ENCODE measurements around the gene SPECC1L. TPM values are rescaled to one million over a fixed set of nuclear protein-coding genes. Genes with fewer than 3 reads are reported as not detected.

SPECC1L gene
- total RNA-seq, 1 donor from 2014 or later: 79.5 TPM

DNA sequence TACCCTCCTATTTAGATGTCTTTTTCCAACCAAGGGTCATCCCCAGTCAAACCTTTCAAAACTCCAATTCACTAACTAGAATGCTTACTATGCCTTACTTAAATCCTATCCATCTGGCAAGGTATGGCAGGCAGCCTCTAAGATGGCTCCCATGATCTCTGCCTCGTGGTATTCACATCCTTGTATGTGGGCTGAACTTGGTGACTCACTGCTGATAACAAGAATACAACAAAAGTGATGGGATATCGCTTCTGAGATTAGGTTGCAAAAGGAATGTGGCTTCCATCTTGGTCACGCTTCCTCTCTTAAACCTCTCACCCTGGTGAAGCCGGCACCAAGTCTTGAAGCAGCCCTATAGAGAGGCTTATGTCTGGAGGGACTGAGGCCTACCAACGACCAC is 194.9 kb downstream of the SPECC1L start:
- no peak for DNase-seq (ENCODE audit: extremely low spot score, unreplicated experiment)
- peaks cover 29% of the 10 kb centered on the region for H3K4me1 Mint-ChIP-seq (ENCODE audit: unreplicated experiment)
- no peaks in the 10 kb centered on the region for H3K9me3 Mint-ChIP-seq (ENCODE audit: unreplicated experiment)
- H3K36me3 Mint-ChIP-seq (ENCODE audit: unreplicated experiment): no peaks in the 10 kb centered on the region
- TF ChIP-seq, protein P1, sequence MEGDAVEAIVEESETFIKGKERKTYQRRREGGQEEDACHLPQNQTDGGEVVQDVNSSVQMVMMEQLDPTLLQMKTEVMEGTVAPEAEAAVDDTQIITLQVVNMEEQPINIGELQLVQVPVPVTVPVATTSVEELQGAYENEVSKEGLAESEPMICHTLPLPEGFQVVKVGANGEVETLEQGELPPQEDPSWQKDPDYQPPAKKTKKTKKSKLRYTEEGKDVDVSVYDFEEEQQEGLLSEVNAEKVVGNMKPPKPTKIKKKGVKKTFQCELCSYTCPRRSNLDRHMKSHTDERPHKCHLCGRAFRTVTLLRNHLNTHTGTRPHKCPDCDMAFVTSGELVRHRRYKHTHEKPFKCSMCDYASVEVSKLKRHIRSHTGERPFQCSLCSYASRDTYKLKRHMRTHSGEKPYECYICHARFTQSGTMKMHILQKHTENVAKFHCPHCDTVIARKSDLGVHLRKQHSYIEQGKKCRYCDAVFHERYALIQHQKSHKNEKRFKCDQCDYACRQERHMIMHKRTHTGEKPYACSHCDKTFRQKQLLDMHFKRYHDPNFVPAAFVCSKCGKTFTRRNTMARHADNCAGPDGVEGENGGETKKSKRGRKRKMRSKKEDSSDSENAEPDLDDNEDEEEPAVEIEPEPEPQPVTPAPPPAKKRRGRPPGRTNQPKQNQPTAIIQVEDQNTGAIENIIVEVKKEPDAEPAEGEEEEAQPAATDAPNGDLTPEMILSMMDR (IDR thresholded peaks at IDR 0.05): no peak
- H3K27ac Mint-ChIP-seq (ENCODE audit: unreplicated experiment): no peak overlapping the region
- no peaks in the 10 kb centered on the region for H3K27me3 Mint-ChIP-seq (ENCODE audit: unreplicated experiment)
- no peak overlapping the region for H3K4me3 Mint-ChIP-seq (ENCODE audit: unreplicated experiment)

DNA sequence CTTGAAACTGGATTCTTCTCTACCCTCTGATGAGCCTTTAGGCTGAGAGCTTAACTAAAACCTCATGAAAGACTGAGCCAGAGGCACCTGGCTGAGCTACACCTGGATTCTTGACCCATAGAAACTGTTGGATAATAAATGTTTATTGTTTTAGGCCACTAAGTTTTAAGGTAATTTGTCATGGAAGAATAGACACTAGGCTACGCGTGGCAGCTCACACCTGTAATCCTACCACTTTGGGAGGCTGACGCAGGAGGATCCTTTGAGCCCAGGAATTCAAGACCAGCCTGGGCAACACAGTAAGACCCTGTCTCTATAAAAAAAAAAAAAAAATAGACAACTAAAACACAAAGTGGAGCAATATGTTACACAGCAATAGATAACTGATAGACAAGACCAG is 195.3 kb downstream of the SPECC1L start:
- Mint-ChIP-seq H3K27ac (ENCODE audit: unreplicated experiment) (no peak overlapping the region), H3K4me1 (ENCODE audit: unreplicated experiment) (peaks cover 25% of the 10 kb centered on the region), H3K36me3 (ENCODE audit: unreplicated experiment) (no peaks in the 10 kb centered on the region), H3K4me3 (ENCODE audit: unreplicated experiment) (no peak overlapping the region), H3K9me3 (ENCODE audit: unreplicated experiment) (no peaks in the 10 kb centered on the region), H3K27me3 (ENCODE audit: unreplicated experiment) (no peaks in the 10 kb centered on the region)
- no peak for DNase-seq (ENCODE audit: extremely low spot score, unreplicated experiment)
- TF ChIP-seq, protein P1 (IDR thresholded peaks at IDR 0.05): no peak

DNA sequence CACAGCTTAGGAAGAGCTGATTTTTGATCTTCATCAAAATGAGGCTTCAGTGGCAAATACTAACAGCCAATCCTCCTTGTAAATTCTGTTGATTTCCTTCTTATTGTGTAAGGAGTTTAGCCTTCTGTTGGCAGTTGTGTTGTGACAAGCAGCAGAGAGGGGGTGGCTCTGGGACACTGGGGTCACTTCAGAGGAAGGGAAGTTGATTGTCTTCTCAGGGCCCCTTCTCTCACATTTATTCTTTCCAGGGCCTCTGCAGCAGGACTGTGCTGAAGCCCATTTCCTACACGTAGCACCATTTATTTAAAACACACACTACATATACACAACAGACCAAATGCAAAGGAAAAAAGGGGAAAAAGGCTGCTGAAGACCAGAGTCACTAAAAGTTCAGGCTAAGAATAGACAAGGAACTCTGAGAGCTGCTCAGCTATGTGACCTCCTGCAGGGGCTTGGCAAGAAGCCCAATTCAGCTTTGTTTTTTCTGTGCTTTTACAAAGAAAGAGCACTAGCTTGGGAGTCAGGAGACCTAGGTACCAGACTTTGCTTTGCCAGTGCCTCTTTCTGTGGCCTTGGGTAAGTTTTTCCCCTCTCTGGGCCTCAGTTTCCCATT is 196.2 kb downstream of the SPECC1L start:
- Mint-ChIP-seq H3K4me3 (ENCODE audit: unreplicated experiment) (no peak overlapping the region), H3K36me3 (ENCODE audit: unreplicated experiment) (no peaks in the 10 kb centered on the region), H3K4me1 (ENCODE audit: unreplicated experiment) (peaks cover 28% of the 10 kb centered on the region), H3K27ac (ENCODE audit: unreplicated experiment) (peak overlapping the region; percentile 86), H3K9me3 (ENCODE audit: unreplicated experiment) (no peaks in the 10 kb centered on the region), H3K27me3 (ENCODE audit: unreplicated experiment) (no peaks in the 10 kb centered on the region)
- TF ChIP-seq, protein P1 (IDR thresholded peaks at IDR 0.05): no peak
- peak; percentile 88 for DNase-seq (ENCODE audit: extremely low spot score, unreplicated experiment)

- no peaks in the 10 kb centered on the region for H3K27me3 Mint-ChIP-seq (ENCODE audit: unreplicated experiment)
- peak overlapping the region; percentile 86 for H3K27ac Mint-ChIP-seq (ENCODE audit: unreplicated experiment)
- H3K4me1 Mint-ChIP-seq (ENCODE audit: unreplicated experiment): peaks cover 33% of the 10 kb centered on the region
- no peaks in the 10 kb centered on the region for H3K36me3 Mint-ChIP-seq (ENCODE audit: unreplicated experiment)
- DNase-seq (ENCODE audit: extremely low spot score, unreplicated experiment): no peak
- TF ChIP-seq, protein P1 (IDR thresholded peaks at IDR 0.05): no peak
- no peak overlapping the region for H3K4me3 Mint-ChIP-seq (ENCODE audit: unreplicated experiment)
- H3K9me3 Mint-ChIP-seq (ENCODE audit: unreplicated experiment): no peaks in the 10 kb centered on the region
Measured at GRCh38 chr22:24467340-24467739, 196.7 kb downstream of the SPECC1L start.

Other genes with a start within 250 kb of the SPECC1L start
- 4.2 and 4.5 TPM in 2 replicates for gene SUSD2, start 89.3 kb upstream of the SPECC1L start, total RNA-seq
- gene GGT5, start 25.7 kb upstream of the SPECC1L start, total RNA-seq: 136 and 150 TPM in 2 replicates
- gene ADORA2A, start 156.8 kb downstream of the SPECC1L start, total RNA-seq: 1.6 and 3.5 TPM in 2 replicates
- not detected in 2 replicates for gene UPB1, start 224.5 kb downstream of the SPECC1L start, total RNA-seq

Data from osteocyte (in vitro differentiated cells).